Left lung (tissue), 10 donors: ENCODE measurements around the gene PRRC2A. TPM values are rescaled to one million over a fixed set of nuclear protein-coding genes. Genes with fewer than 3 reads are reported as not detected.

Source experiments
- ATAC-seq: fragments of 200-7000 bp; cut with Tn5 transposase; one replicate; pipeline ENCODE4 v1.9.1; 2020; ENCODE audit warnings: moderate library complexity
- DNase-seq, 4 donors: peaks; one replicate each; pipeline ENCODE4 v3.0.0-alpha.2; 2013 to 2020
- H3K27ac ChIP-seq, 2 donors: fragments of 200-600 bp; sonication (generic) in 1 of 2; one replicate each; pipeline versions ENCODE4 v1.5.0 to v1.8.0; 2020 to 2021
- H3K27me3 ChIP-seq, 2 donors: fragments of 200-600 bp; sonication (generic) in 1 of 2; one replicate each; pipeline versions ENCODE4 v1.5.0 to v1.8.0; 2020 to 2021
- H3K36me3 ChIP-seq, 2 donors: fragments of 200-600 bp; sonication (generic) in 1 of 2; one replicate each; pipeline versions ENCODE4 v1.5.0 to v1.8.0; 2020 to 2021
- H3K4me1 ChIP-seq, 2 donors: fragments of 200-600 bp; one replicate each; pipeline ENCODE4 v1.8.0; 2021
- H3K4me3 ChIP-seq, 2 donors: fragments of 200-600 bp; sonication (generic) in 1 of 2; one replicate each; pipeline versions ENCODE4 v1.5.0 to v1.8.0; 2020 to 2021; ENCODE audit warnings: mild to moderate bottlenecking in 1 of 2
- H3K9me3 ChIP-seq, 2 donors: fragments of 200-600 bp; sonication (generic) in 1 of 2; one replicate each; pipeline versions ENCODE4 v1.5.0 to v1.8.0; 2020 to 2021
- intact Hi-C, 2 donors: fragments of 100-400 bp; cut with DNase I; formaldehyde crosslinking; loops; one replicate each; pipeline versions ENCODE4 v1.11.2 to v1.14.2; 2022
- polyA plus RNA-seq, 6 donors: library from polyadenylated mRNA; unstranded; fragments of 120-200 nt; gene quantifications; one replicate each; pipeline ENCODE4 v1.2.1, GENCODE V29; 2013; ENCODE audit not compliant: insufficient read length in 6 of 6
- total RNA-seq, 2 donors: library from RNA; stranded (reverse); fragmentation: NEBNext Ultra II Directional; extraction: Animal tissue kit (Norgen Biotek cat#: 25700); gene quantifications; one replicate each; pipeline ENCODE4 v1.2.1, GENCODE V29; 2021
- TF ChIP-seq, protein P1 (sequence below), 2 donors: fragments of 200-600 bp; sonication (generic) in 1 of 2; IDR thresholded peaks; one replicate each; pipeline versions ENCODE4 v1.5.0 to v1.8.0; 2021; ENCODE audit warnings: antibody characterized with exemption in 2 of 2
- donor health status: DM: no; HTN: yes; CAD: no.
- donor health status: DM: no; HTN: no; CAD: no.

The PRRC2A gene
- total and polyA plus RNA-seq, 8 donors = 130 to 201 (median 164) TPM

DNA sequence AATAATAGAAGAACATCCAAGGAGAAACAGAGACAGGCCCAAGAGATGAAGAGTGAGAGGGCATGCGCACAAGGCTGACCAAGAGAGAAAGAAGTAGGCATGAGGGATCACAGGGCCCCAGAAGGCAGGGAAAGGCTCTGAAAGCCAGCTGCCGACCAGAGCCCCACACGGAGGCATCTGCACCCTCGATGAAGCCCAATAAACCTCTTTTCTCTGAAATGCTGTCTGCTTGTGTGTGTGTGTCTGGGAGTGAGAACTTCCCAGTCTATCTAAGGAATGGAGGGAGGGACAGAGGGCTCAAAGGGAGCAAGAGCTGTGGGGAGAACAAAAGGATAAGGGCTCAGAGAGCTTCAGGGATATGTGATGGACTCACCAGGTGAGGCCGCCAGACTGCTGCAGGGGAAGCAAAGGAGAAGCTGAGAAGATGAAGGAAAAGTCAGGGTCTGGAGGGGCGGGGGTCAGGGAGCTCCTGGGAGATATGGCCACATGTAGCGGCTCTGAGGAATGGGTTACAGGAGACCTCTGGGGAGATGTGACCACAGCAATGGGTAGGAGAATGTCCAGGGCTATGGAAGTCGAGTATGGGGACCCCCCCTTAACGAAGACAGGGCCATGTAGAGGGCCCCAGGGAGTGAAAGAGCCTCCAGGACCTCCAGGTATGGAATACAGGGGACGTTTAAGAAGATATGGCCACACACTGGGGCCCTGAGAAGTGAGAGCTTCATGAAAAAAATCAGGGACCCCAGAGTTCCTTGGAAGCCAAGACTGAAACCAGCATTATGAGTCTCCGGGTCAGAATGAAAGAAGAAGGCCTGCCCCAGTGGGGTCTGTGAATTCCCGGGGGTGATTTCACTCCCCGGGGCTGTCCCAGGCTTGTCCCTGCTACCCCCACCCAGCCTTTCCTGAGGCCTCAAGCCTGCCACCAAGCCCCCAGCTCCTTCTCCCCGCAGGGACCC, 46.1 kb upstream of the PRRC2A start:
- Histone ChIP-seq H3K27ac (peak overlapping the region in 1 of 2 donors; percentile 71), H3K4me3 (peak overlapping the region in 1 of 2 donors; percentile 56), H3K9me3 (no peaks in the 10 kb centered on the region), H3K4me1 (peaks cover 0 to 50% of the 10 kb centered on the region in 2 donors), H3K27me3 (peaks cover 0 to 4% of the 10 kb centered on the region in 2 donors), H3K36me3 (peaks cover 0 to 17% of the 10 kb centered on the region in 2 donors)
- TF ChIP-seq, protein P1, sequence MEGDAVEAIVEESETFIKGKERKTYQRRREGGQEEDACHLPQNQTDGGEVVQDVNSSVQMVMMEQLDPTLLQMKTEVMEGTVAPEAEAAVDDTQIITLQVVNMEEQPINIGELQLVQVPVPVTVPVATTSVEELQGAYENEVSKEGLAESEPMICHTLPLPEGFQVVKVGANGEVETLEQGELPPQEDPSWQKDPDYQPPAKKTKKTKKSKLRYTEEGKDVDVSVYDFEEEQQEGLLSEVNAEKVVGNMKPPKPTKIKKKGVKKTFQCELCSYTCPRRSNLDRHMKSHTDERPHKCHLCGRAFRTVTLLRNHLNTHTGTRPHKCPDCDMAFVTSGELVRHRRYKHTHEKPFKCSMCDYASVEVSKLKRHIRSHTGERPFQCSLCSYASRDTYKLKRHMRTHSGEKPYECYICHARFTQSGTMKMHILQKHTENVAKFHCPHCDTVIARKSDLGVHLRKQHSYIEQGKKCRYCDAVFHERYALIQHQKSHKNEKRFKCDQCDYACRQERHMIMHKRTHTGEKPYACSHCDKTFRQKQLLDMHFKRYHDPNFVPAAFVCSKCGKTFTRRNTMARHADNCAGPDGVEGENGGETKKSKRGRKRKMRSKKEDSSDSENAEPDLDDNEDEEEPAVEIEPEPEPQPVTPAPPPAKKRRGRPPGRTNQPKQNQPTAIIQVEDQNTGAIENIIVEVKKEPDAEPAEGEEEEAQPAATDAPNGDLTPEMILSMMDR (IDR thresholded peaks at IDR 0.05) = no peak
- intact Hi-C loops = no loop called here
- ATAC-seq (no peak), DNase-seq (no peak)

DNA sequence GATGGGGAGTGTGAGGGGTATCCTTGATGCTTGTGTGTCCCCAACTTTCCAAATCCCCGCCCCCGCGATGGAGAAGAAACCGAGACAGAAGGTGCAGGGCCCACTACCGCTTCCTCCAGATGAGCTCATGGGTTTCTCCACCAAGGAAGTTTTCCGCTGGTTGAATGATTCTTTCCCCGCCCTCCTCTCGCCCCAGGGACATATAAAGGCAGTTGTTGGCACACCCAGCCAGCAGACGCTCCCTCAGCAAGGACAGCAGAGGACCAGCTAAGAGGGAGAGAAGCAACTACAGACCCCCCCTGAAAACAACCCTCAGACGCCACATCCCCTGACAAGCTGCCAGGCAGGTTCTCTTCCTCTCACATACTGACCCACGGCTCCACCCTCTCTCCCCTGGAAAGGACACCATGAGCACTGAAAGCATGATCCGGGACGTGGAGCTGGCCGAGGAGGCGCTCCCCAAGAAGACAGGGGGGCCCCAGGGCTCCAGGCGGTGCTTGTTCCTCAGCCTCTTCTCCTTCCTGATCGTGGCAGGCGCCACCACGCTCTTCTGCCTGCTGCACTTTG, 45.1 kb upstream of the PRRC2A start, which contains the start of gene TNF:
Gene TNF, plus strand, starts transcription at position 231 of the 567 bp plus-strand sequence. Its CDS starts 177 bp downstream, at position 408.
- TF ChIP-seq, protein P1 (IDR thresholded peaks at IDR 0.05) = no peak
- Histone ChIP-seq H3K36me3 (peaks cover 0 to 17% of the 10 kb centered on the region in 2 donors), H3K9me3 (no peaks in the 10 kb centered on the region), H3K27ac (peak within 1 kb of the TSS in 1 of 2 donors; percentile 71), H3K27me3 (peaks cover 0 to 4% of the 10 kb centered on the region in 2 donors), H3K4me3 (peak within 1 kb of the TSS; percentile 23 to 56), H3K4me1 (peaks cover 0 to 58% of the 10 kb centered on the region in 2 donors)
- DNase-seq (peak in 2 of 4 donors; percentile 66 to 81), ATAC-seq (peak; percentile 58)
- intact Hi-C loops = no loop called here

DNA sequence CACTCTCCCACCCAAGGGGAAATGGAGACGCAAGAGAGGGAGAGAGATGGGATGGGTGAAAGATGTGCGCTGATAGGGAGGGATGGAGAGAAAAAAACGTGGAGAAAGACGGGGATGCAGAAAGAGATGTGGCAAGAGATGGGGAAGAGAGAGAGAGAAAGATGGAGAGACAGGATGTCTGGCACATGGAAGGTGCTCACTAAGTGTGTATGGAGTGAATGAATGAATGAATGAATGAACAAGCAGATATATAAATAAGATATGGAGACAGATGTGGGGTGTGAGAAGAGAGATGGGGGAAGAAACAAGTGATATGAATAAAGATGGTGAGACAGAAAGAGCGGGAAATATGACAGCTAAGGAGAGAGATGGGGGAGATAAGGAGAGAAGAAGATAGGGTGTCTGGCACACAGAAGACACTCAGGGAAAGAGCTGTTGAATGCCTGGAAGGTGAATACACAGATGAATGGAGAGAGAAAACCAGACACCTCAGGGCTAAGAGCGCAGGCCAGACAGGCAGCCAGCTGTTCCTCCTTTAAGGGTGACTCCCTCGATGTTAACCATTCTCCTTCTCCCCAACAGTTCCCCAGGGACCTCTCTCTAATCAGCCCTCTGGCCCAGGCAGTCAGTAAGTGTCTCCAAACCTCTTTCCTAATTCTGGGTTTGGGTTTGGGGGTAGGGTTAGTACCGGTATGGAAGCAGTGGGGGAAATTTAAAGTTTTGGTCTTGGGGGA, 44.4 kb upstream of the PRRC2A start:
- Histone ChIP-seq H3K9me3 (no peaks in the 10 kb centered on the region), H3K36me3 (peaks cover 0 to 17% of the 10 kb centered on the region in 2 donors), H3K27me3 (peaks cover 0 to 4% of the 10 kb centered on the region in 2 donors), H3K27ac (peak overlapping the region in 1 of 2 donors; percentile 71), H3K4me1 (peaks cover 0 to 59% of the 10 kb centered on the region in 2 donors), H3K4me3 (peak overlapping the region; percentile 23 to 56)
- intact Hi-C loops = no loop called here
- ATAC-seq (no peak), DNase-seq (peak in 1 of 4 donors; percentile 14)
- TF ChIP-seq, protein P1 (IDR thresholded peaks at IDR 0.05) = no peak

DNA sequence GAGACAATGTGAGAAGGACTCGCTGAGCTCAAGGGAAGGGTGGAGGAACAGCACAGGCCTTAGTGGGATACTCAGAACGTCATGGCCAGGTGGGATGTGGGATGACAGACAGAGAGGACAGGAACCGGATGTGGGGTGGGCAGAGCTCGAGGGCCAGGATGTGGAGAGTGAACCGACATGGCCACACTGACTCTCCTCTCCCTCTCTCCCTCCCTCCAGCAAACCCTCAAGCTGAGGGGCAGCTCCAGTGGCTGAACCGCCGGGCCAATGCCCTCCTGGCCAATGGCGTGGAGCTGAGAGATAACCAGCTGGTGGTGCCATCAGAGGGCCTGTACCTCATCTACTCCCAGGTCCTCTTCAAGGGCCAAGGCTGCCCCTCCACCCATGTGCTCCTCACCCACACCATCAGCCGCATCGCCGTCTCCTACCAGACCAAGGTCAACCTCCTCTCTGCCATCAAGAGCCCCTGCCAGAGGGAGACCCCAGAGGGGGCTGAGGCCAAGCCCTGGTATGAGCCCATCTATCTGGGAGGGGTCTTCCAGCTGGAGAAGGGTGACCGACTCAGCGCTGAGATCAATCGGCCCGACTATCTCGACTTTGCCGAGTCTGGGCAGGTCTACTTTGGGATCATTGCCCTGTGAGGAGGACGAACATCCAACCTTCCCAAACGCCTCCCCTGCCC, 43.5 kb upstream of the PRRC2A start:
- DNase-seq = peak in 1 of 4 donors; percentile 57
- TF ChIP-seq, protein P1 (IDR thresholded peaks at IDR 0.05) = no peak
- Histone ChIP-seq H3K36me3 (peaks cover 0 to 17% of the 10 kb centered on the region in 2 donors), H3K4me1 (peaks cover 0 to 64% of the 10 kb centered on the region in 2 donors), H3K27ac (peak overlapping the region in 1 of 2 donors; percentile 13), H3K4me3 (peak overlapping the region in 1 of 2 donors; percentile 56), H3K9me3 (no peaks in the 10 kb centered on the region), H3K27me3 (peaks cover 0 to 4% of the 10 kb centered on the region in 2 donors)
- intact Hi-C loops = no loop called here
- ATAC-seq = no peak
